ENCODE measurements around the gene AP1B1.

- TF ChIP-seq, protein P1, sequence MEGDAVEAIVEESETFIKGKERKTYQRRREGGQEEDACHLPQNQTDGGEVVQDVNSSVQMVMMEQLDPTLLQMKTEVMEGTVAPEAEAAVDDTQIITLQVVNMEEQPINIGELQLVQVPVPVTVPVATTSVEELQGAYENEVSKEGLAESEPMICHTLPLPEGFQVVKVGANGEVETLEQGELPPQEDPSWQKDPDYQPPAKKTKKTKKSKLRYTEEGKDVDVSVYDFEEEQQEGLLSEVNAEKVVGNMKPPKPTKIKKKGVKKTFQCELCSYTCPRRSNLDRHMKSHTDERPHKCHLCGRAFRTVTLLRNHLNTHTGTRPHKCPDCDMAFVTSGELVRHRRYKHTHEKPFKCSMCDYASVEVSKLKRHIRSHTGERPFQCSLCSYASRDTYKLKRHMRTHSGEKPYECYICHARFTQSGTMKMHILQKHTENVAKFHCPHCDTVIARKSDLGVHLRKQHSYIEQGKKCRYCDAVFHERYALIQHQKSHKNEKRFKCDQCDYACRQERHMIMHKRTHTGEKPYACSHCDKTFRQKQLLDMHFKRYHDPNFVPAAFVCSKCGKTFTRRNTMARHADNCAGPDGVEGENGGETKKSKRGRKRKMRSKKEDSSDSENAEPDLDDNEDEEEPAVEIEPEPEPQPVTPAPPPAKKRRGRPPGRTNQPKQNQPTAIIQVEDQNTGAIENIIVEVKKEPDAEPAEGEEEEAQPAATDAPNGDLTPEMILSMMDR (IDR thresholded peaks at IDR 0.05): no peak
- no peak for TF ChIP-seq POLR2A (IDR thresholded peaks at IDR 0.05)
These were observed 10.4 kb downstream of the AP1B1 start for GRCh38 chr22:29377979-29378378.
